Measurements from ENCODE around the gene C1QTNF8. TPM values are rescaled to one million over a fixed set of nuclear protein-coding genes. Genes with fewer than 3 reads are reported as not detected.

C1QTNF8 gene
- total and polyA plus RNA-seq, 2 of the 13 experiments (the other 11 are each of a cell fraction or from before 2014, with no cell fraction given) = 0.09 TPM; not detected in 1

DNA sequence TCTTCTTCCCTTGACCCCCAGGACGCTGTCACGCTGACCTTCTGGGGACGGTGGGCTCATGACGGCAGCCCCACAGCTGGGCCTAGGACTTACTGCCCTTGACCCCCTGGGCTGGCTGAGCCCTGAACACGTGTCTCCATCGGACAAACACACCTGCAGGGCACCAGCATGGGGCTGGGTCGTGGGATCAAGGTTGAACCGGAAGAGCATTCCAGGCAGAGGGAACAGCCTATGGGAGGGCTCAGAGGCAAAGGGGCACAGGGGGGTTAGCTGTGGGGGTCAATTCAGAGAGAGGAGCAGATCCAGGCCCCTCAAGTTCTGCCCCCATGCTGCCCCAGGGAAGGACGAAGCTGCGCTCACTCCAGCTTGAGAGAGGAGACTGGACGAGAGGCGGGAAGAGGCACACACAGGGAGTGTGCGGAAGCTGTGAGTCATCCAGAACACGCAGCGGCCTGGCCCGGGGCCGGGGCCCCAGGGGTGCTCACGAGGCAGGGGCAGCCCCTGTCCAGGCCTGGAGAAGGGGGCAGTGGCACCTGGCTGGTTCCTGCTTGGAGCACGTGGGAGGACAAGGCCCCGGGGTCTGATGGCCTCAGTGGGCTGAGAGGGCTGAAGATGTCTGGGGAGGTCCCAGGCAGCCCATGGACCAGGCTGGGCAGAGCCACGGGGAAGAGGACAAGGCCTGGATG lies 13.6 kb downstream of the C1QTNF8 start (continued):
- TF ChIP-seq, protein P1, sequence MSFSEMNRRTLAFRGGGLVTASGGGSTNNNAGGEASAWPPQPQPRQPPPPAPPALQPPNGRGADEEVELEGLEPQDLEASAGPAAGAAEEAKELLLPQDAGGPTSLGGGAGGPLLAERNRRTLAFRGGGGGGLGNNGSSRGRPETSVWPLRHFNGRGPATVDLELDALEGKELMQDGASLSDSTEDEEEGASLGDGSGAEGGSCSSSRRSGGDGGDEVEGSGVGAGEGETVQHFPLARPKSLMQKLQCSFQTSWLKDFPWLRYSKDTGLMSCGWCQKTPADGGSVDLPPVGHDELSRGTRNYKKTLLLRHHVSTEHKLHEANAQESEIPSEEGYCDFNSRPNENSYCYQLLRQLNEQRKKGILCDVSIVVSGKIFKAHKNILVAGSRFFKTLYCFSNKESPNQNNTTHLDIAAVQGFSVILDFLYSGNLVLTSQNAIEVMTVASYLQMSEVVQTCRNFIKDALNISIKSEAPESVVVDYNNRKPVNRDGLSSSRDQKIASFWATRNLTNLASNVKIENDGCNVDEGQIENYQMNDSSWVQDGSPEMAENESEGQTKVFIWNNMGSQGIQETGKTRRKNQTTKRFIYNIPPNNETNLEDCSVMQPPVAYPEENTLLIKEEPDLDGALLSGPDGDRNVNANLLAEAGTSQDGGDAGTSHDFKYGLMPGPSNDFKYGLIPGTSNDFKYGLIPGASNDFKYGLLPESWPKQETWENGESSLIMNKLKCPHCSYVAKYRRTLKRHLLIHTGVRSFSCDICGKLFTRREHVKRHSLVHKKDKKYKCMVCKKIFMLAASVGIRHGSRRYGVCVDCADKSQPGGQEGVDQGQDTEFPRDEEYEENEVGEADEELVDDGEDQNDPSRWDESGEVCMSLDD (CRISPR knock-in tag; IDR thresholded peaks at IDR 0.05; ENCODE audit: borderline replicate concordance) = peak; percentile 78; the same call in 1 of the 2 replicates
- TF ChIP-seq RAD21 (CRISPR knock-in tag; IDR thresholded peaks at IDR 0.05) (peak; percentile 46; the same call in 1 of the 2 replicates), ZNF614 (CRISPR knock-in tag; IDR thresholded peaks at IDR 0.05; ENCODE audit: borderline replicate concordance) (peak; percentile 89), E2F1 (CRISPR knock-in tag; IDR thresholded peaks at IDR 0.05) (peak; percentile 35), HMGXB3 (CRISPR knock-in tag; IDR thresholded peaks at IDR 0.05; ENCODE audit: borderline replicate concordance) (peak; percentile 92), ZNF33A (CRISPR knock-in tag; IDR thresholded peaks at IDR 0.05; ENCODE audit: borderline replicate concordance) (peak; percentile 74; the same call in 1 of the 2 replicates), ZNF546 (CRISPR knock-in tag; conservative IDR thresholded peaks at IDR 0.05) (no peak; the same call in 1 of the 2 replicates), ZEB1 (IDR thresholded peaks at IDR 0.05; ENCODE audit: insufficient replicate concordance, low read depth) (peak; percentile 63), KDM1A (CRISPR knock-in tag; IDR thresholded peaks at IDR 0.05) (peak; percentile 97), ZNF83 (CRISPR knock-in tag; IDR thresholded peaks at IDR 0.05; ENCODE audit: borderline replicate concordance) (peak; percentile 87; the same call in 1 of the 2 replicates), UBTF (CRISPR knock-in tag; IDR thresholded peaks at IDR 0.05) (peak; percentile 84), HDAC2 (CRISPR knock-in tag; IDR thresholded peaks at IDR 0.05) (peak; percentile 88; the same call in 1 of the 2 replicates), ZNF264 (CRISPR knock-in tag; IDR thresholded peaks at IDR 0.05) (peak; percentile 89), AHR (CRISPR knock-in tag; IDR thresholded peaks at IDR 0.05) (peak; percentile 80; the same call in 1 of the 2 replicates), KLF9 (CRISPR knock-in tag; IDR thresholded peaks at IDR 0.05; ENCODE audit: low read depth) (peak; percentile 21; the same call in 1 of the 2 replicates)
- TF ChIP-seq, protein P2, sequence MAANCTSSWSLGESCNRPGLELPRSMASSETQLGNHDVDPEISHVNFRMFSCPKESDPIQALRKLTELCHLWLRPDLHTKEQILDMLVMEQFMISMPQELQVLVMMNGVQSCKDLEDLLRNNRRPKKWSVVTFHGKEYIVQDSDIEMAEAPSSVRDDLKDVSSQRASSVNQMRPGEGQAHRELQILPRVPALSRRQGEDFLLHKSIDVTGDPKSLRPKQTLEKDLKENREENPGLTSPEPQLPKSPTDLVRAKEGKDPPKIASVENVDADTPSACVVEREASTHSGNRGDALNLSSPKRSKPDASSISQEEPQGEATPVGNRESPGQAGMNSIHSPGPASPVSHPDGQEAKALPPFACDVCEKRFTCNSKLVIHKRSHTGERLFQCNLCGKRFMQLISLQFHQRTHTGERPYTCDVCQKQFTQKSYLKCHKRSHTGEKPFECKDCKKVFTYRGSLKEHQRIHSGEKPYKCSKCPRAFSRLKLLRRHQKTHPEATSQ (CRISPR knock-in tag; IDR thresholded peaks at IDR 0.05; ENCODE audit: borderline replicate concordance) = peak; percentile 69; the same call in 1 of the 2 replicates
